Stimulated activated CD4-positive, alpha-beta T cell treated with anti-CD3 and anti-CD28 coated beads, Interleukin-12 subunit alpha, Interleukin-12 subunit beta, amount 100 ng/mL, for 4 hours (primary cell): ENCODE measurements around the gene OR2F2.

Experiments
- DNase-seq: peaks from one replicate; pipeline ENCODE4 v3.0.0-alpha.2; 2020

Gene OR2F2

GRCh38 chr7:143914938-143915652 lies 19.9 kb upstream of the OR2F2 start:
- no peak for DNase-seq

DNA sequence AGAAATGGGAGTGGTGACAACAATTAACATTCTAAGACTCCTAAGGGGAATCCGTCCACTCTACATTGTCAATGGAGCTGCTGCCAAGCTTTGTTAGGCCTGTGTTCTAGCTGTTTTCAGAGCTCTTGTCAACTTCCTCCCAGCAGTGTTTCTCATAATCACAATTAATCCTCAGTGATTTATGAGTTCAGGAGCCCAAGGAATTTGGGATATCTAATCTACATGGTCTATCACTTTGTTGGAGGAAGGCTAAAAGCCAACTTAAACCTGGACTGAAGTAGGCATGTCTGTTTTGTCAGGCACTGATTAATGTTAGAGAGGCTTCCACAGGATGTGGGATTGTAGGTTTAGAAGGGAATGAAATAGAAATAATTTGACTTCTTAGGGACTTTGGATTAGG lies 10.2 kb upstream of the OR2F2 start:
- no peak for DNase-seq

GRCh38 chr7:143929224-143929920 lies 5.7 kb upstream of the OR2F2 start:
- no peak for DNase-seq

- DNase-seq, result no peak
These were observed 3.3 kb upstream of the OR2F2 start for GRCh38 chr7:143931739-143932138.

DNA sequence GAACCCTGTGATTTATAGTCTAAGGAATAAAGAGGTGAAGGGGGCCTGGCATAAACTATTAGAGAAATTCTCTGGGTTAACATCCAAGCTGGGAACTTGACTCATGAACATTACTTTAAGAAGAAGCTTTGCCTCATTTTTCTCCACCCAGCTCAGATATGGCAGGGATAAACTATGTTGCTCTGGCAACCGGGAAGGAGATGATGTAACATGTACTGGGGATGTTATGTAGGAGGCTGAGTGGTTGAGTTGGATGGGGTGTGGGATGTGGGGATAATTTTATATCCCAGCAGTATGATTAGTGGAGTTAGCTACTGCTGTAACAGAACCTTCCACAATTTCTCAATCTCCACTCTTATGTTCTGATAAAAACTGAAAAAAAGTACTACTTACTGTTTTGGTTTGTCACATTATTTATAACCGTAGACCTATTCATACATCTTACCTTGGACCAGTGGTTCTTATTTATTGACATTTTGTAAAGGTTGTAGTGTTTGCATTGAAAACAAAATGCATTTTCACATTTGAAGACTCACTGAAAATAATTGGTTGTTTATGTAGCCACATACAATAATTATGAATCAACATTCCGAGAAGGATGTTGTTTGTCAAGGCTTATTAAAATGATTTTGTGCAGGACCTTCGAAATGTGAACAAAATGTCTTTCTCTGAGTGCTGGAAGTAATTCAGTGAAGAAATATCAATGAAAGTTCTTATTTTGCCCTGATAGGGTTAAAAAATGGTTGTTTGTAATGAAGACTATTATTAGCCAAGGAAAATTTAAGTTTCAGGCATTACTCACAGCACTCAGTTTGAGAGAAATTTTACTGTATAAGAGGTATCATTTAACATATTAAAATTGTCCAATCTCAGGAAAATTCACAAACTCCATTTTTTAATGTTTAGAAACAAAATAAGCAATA lies 1.3 kb downstream of the OR2F2 start:
- DNase-seq, result no peak

DNA sequence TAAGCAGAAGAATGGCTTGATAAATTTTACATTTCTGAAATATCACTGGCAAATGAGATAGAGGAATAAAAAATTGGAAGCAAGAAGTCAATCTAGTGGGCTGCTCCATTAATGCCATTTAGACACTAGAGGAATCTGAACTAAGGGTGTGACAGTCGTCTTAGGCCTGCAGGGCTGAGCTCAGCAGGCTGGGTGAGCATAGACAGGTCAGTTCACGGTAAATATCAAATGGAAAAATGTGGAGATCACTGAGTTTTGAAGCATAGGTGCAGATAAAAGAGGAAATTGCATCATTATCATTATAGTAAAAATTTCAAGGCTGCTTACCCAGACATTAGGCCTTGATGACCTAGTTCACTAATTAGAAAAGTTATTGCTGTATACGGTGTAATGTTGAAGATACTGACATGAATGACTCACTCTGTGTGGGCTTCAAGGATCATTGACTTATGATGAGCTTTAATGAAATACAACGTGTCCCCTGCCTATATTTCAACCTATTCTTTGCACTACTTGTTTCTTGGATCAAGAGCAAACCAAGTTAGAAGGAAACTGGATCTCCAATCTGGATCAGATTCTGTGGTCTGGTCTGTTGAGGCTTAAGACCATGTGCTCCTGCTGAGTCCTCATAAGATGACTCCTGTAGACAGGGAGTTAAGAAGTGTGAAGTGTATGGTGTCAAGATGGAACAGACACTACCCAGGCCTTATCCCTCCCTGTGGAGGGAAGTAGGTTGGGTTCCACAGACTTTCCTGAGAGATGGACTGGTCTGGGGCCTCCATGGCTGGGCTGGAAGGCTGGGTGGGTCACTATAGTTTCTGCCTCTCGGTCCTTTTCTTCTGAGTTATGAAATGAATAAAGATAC lies 3.6 kb downstream of the OR2F2 start:
- no peak for DNase-seq

GRCh38 chr7:143945423-143945822 lies 10.4 kb downstream of the OR2F2 start:
- DNase-seq, result no peak

GRCh38 chr7:143947111-143947510 lies 12.1 kb downstream of the OR2F2 start:
- DNase-seq, result no peak

DNA sequence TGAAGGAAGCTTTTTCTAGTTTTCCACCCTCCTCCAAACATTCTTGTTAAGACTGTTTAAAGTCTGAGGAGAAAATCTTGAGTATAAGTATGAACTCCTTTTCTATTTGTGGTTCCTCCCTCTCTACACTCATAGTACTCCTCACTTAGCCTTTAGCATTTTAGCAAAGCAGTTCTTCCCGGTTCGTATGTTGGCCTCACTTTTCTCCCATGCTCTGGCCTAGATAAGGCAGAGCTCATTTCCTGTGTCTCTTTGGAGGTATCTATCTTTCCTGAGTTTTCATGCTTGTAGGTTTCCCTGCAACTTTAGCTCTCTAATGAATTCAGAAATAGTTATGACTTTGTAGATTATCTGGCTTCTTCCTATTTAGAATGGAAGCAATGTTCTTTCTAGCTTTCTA lies 13.7 kb downstream of the OR2F2 start:
- DNase-seq, result no peak

DNA sequence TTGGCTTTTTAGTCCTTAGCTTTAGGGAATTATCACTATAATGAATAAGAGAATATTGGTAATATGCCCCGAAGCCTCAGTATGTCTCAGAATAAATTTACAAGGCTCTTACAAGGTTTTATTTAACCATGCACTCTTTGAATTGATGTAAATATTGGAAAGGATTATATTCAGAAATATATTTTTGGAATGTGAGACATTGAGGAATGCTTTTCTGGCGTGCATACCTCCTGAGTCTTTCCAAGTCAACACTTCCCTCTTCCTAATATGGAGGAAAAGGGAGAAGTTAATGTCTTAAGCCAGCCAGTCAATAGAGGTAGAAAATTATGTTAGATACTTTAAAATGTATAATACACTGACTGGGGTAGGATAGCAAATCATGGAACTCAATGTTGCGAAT lies 18.4 kb downstream of the OR2F2 start:
- DNase-seq, result no peak

- DNase-seq, result no peak
These were observed 19.1 kb downstream of the OR2F2 start for GRCh38 chr7:143954135-143954534.

GRCh38 chr7:143954544-143954943 lies 19.5 kb downstream of the OR2F2 start, which contains the start of gene OR2F1:
OR2F1 (plus strand) TSS chr7:143954844; CDS start chr7:143959971, 5,127 bp downstream.
- no peak for DNase-seq

DNA sequence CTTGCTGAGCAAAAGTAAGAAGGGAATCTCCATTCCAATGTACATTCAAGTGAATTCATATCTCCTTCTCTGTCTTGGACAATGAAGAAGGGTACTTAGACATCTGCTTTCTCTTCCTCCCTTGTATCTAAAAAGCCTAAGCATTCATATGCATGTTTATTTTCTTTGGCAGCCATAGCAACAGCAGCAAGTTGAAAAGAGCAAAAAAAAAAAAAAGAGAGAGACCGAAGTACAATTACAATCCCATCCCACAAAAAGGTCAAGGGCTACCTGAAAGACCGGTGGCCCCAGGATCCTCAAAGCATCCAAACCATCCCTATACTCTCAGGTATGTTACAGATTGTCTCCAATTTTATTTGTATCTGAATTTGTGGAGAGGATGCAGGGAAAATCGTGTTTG lies 23.7 kb downstream of the OR2F2 start:
- no peak for DNase-seq

GRCh38 chr7:143960813-143961610 lies 26.0 kb downstream of the OR2F2 start:
- DNase-seq, result no peak

DNA sequence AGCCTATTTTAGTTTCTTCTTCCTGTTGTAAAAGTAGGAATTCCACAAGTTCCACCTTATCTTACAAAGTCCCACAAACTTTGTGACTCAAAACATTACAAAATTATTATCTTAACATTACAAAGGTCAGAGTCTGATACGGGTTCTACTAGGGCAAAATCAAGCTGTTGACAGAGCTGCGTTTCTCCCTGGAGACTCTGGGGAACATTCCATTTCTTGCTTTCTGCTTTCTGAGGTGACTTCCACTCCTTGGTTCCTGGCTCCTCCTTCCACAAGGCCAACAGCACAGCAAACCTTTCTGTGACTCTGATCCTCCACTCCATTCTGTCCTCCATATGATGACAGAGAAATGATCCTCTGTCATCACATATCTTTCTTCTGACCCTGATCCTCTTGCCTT lies 30.2 kb downstream of the OR2F2 start:
- no peak for DNase-seq

DNA sequence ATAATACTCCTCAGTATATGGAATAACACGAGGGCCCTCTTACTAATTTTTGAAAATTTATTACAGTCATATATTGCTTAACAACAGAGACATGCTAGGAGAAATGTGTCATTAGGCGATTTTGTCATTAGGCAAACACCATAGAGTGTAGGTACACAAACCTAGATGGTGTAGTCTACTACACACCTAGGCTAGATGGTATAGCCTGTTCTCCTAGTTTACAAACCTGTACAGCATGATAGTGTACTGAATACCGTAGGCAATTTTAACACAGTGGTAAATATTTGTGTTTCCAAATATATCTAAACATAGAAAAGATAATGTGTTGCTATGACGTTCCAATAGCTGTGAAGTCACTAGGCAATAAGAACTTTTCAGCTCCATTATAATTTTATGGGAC lies 32.4 kb downstream of the OR2F2 start:
- DNase-seq, result no peak

- DNase-seq, result no peak
These were observed 38.9 kb downstream of the OR2F2 start for GRCh38 chr7:143973870-143974416.

DNA sequence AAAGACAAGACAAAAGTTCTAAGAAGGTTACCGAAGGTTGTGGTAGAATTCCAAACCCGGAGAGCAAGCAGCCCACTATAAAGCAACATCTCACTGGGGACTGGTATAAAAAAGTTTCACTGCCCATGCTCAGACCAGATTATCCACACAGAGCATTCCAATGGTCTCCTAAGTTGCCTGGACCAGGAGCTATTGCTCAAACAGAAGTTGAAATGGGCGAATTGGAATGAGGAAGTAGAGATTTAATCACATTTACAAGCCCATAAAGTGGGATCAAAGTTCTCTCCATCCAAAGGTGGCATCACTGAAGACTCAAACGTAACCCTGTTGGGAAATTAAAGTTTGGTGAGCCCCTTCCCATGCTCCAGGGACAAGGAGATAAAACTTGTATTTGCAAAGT lies 39.4 kb downstream of the OR2F2 start:
- no peak for DNase-seq

GRCh38 chr7:143975617-143976016 lies 40.6 kb downstream of the OR2F2 start:
- DNase-seq, result no peak

DNA sequence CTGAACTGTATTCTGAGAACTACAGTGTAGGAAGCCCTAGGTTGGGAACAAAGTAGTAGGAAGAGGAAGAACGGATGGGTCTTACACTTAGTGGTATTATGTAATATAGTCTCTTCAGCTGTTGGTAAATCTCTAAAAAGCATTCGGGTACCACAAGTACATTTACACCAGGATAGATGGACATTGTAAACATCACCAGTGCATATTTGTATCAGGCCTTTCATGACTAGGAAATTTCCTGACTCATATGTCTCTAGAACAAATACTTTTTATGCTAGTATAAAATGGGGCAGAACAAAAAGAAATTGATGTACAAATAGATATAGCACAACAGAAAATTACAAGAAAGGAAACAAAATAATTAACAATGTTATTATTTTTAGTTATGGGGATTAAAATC lies 43.6 kb downstream of the OR2F2 start:
- no peak for DNase-seq

GRCh38 chr7:143979359-143979758 lies 44.3 kb downstream of the OR2F2 start:
- DNase-seq, result no peak
